H1 (cell line): ENCODE results near the gene CCT6A. TPM values are rescaled to one million over a fixed set of nuclear protein-coding genes. Genes with fewer than 3 reads are reported as not detected.

Experiments
- CTCF ChIA-PET: fragments of 300-600 bp; sonication (Branson Sonifier 250); formaldehyde crosslinking; loops from one replicate; lab custom pipeline; 2021; ENCODE audit not compliant: partially characterized antibody; lab: Charles Lee
- POLR2A ChIA-PET: fragments of 300-600 bp; sonication (Branson Sonifier 250); formaldehyde crosslinking; loops from one replicate; lab custom pipeline; 2021; ENCODE audit warnings: inconsistent platforms; ENCODE audit not compliant: partially characterized antibody; lab: Charles Lee
- DNase-seq, 2 experiments: peaks; one replicate each; pipeline versions ENCODE4 v3.0.0 to v3.0.0-alpha.2; 2010 to 2022; ENCODE audit warnings: low spot score in 2 of 2, low read depth in 1 of 2, mixed read lengths in 1 of 2
- FAIRE-seq: peaks from 2 replicates; lab custom pipeline; 2011; peaks lifted over from hg19 to GRCh38; lab: Jason Lieb, UNC
- H2AFZ ChIP-seq: 2 replicates; pipeline ENCODE4 v1.8.1; 2012; ENCODE audit warnings: low read length, inconsistent platforms
- H2AK5ac ChIP-seq: 2 replicates; pipeline ENCODE4 v1.6.1; 2013; ENCODE audit warnings: low read depth, low read length
- H2BK120ac ChIP-seq: replicated peaks from 2 replicates; pipeline ENCODE3; 2013; ENCODE audit warnings: low read depth, low read length, inconsistent platforms
- H2BK12ac ChIP-seq: 2 replicates; pipeline ENCODE4 v1.6.1; 2013; ENCODE audit warnings: low read depth, low read length
- H2BK15ac ChIP-seq: 2 replicates; pipeline ENCODE4 v1.6.1; 2013; ENCODE audit warnings: low read length
- H2BK20ac ChIP-seq: 2 replicates; pipeline ENCODE4 v1.6.1; 2013; ENCODE audit warnings: low read length
- H2BK5ac ChIP-seq: 2 replicates; pipeline ENCODE4 v1.6.1; 2013; ENCODE audit warnings: low read depth, low read length
- H3K14ac ChIP-seq: 2 replicates; pipeline ENCODE4 v1.6.1; 2013; ENCODE audit warnings: inconsistent platforms; ENCODE audit not compliant: insufficient read length
- H3K18ac ChIP-seq: 2 replicates; pipeline ENCODE4 v1.6.1; 2013; ENCODE audit warnings: low read length; ENCODE audit errors: extremely low read depth
- H3K23ac ChIP-seq: 2 replicates; pipeline ENCODE4 v1.6.1; 2013; ENCODE audit warnings: inconsistent platforms; ENCODE audit not compliant: insufficient read length
- H3K23me2 ChIP-seq: 2 replicates; pipeline ENCODE4 v1.6.1; 2013; ENCODE audit warnings: low read depth, low read length
- H3K27ac ChIP-seq: 2 replicates; pipeline ENCODE4 v1.6.1; 2011; ENCODE audit warnings: low read depth, low read length, inconsistent platforms
- H3K27me3 ChIP-seq, 4 experiments: replicated peaks in 1 of 4; 1 replicate in 1 of 4; 2 replicates in 3 of 4; pipeline versions ENCODE4 v1.6.1 to v1.8.1; 2011 to 2013; ENCODE audit warnings: low read length in 3 of 4, mild to moderate bottlenecking in 3 of 4, inconsistent platforms in 2 of 4, mixed read lengths in 2 of 4, moderate library complexity in 1 of 4; ENCODE audit not compliant: control insufficient read depth in 3 of 4, insufficient read depth in 3 of 4; ENCODE audit errors: extremely low read depth in 1 of 4
- H3K36me3 ChIP-seq, 4 experiments: 2 replicates each; pipeline versions ENCODE4 v1.6.1 to v1.8.1; 2011 to 2013; ENCODE audit warnings: mild to moderate bottlenecking in 4 of 4, low read length in 3 of 4, moderate library complexity in 2 of 4, control low read depth in 1 of 4, inconsistent platforms in 1 of 4; ENCODE audit not compliant: insufficient read depth in 4 of 4, control insufficient read depth in 2 of 4
- H3K4ac ChIP-seq: replicated peaks from 2 replicates; pipeline ENCODE3; 2013; ENCODE audit warnings: low read length, low read depth, mixed read lengths, inconsistent platforms; ENCODE audit not compliant: insufficient read length
- H3K4me1 ChIP-seq, 4 experiments: replicated peaks in 1 of 4; 1 replicate in 1 of 4; 2 replicates in 3 of 4; pipeline versions ENCODE4 v1.6.1 to v1.8.1; 2011 to 2013; ENCODE audit warnings: low read length in 3 of 4, inconsistent platforms in 2 of 4, mixed read lengths in 1 of 4; ENCODE audit not compliant: insufficient read depth in 4 of 4, control insufficient read depth in 3 of 4
- H3K4me2 ChIP-seq, 2 experiments: 2 replicates each; pipeline versions ENCODE4 v1.6.1 to v1.8.1; 2011 to 2013; ENCODE audit warnings: low read depth in 2 of 2, low read length in 2 of 2, control low read depth in 1 of 2, inconsistent platforms in 1 of 2, mild to moderate bottlenecking in 1 of 2; ENCODE audit not compliant: insufficient read depth in 1 of 2
- H3K4me3 ChIP-seq, 4 experiments: fragments of 200-600, 300-600 bp in 1 of 4; sonication (generic), shearing (Covaris generic), sonication (Bioruptor Twin) in 1 of 4; 2 replicates each; pipeline versions ENCODE4 v1.5.1 to v1.8.1; 2011 to 2016; ENCODE audit warnings: low read length in 4 of 4, low read depth in 3 of 4, control low read depth in 2 of 4, inconsistent platforms in 2 of 4, mild to moderate bottlenecking in 2 of 4, mixed read lengths in 1 of 4, moderate library complexity in 1 of 4; ENCODE audit not compliant: insufficient read depth in 2 of 4; ENCODE audit errors: extremely low read depth in 1 of 4
- H3K56ac ChIP-seq: replicated peaks from 2 replicates; pipeline ENCODE3; 2013; ENCODE audit warnings: low read depth, mild to moderate bottlenecking, mixed read lengths, low read length, inconsistent platforms; ENCODE audit not compliant: insufficient read length
- H3K79me1 ChIP-seq: 2 replicates; pipeline ENCODE4 v1.6.1; 2013; ENCODE audit warnings: low read depth, low read length, control low read depth
- H3K79me2 ChIP-seq, 2 experiments: 2 replicates each; pipeline versions ENCODE4 v1.6.1 to v1.8.1; 2012 to 2013; ENCODE audit warnings: low read length in 2 of 2, mild to moderate bottlenecking in 2 of 2, inconsistent platforms in 1 of 2; ENCODE audit not compliant: insufficient read depth in 2 of 2, control insufficient read depth in 1 of 2
- H3K9ac ChIP-seq, 4 experiments: replicated peaks in 1 of 4; 1 replicate in 1 of 4; 2 replicates in 3 of 4; pipeline versions ENCODE4 v1.6.1 to v1.8.1; 2011 to 2013; ENCODE audit warnings: low read depth in 3 of 4, low read length in 3 of 4, control low read depth in 2 of 4, mild to moderate bottlenecking in 2 of 4, moderate library complexity in 2 of 4, inconsistent platforms in 1 of 4; ENCODE audit errors: extremely low read depth in 1 of 4
- H3K9me3 ChIP-seq, 2 experiments: 2 replicates each; pipeline versions ENCODE4 v1.6.1 to v1.8.1; 2012 to 2013; ENCODE audit warnings: mild to moderate bottlenecking in 2 of 2, moderate library complexity in 2 of 2, control low read depth in 1 of 2, inconsistent platforms in 1 of 2, low read depth in 1 of 2, low read length in 1 of 2, mixed read lengths in 1 of 2; ENCODE audit not compliant: insufficient read depth in 2 of 2
- H4K20me1 ChIP-seq, 2 experiments: replicated peaks in 1 of 2; 2 replicates each; pipeline versions ENCODE3 to v1.8.1; 2011 to 2013; ENCODE audit warnings: inconsistent platforms in 2 of 2, low read length in 2 of 2, mild to moderate bottlenecking in 1 of 2; ENCODE audit not compliant: insufficient read depth in 2 of 2, control insufficient read depth in 1 of 2
- H4K5ac ChIP-seq: 2 replicates; pipeline ENCODE4 v1.6.1; 2013; ENCODE audit warnings: low read length, low read depth, mixed read lengths, inconsistent platforms; ENCODE audit not compliant: insufficient read length
- H4K8ac ChIP-seq: 2 replicates; pipeline ENCODE4 v1.8.0; 2013; ENCODE audit warnings: mild to moderate bottlenecking, moderate library complexity, low read length, inconsistent platforms; ENCODE audit not compliant: insufficient read depth; ENCODE audit errors: extremely low read depth
- H4K91ac ChIP-seq: replicated peaks from 2 replicates; pipeline ENCODE3; 2013; ENCODE audit warnings: low read length, mixed read lengths, inconsistent platforms; ENCODE audit not compliant: insufficient read length
- BACH1 ChIP-seq: IDR thresholded peaks from 2 replicates; pipeline ENCODE4 v1.6.1; 2012; ENCODE audit warnings: low read length, improper control_type of control experiment
- NANOG ChIP-seq: IDR thresholded peaks from 2 replicates; pipeline ENCODE4 v1.6.1; 2011; ENCODE audit warnings: low read length, low read depth, mild to moderate bottlenecking, inconsistent platforms; ENCODE audit not compliant: insufficient read depth, poor library complexity, severe bottlenecking
- POLR2A ChIP-seq, 2 experiments: IDR thresholded peaks; 1 replicate in 1 of 2; 2 replicates in 1 of 2; pipeline ENCODE4 v1.6.1; 2011; ENCODE audit warnings: low read depth in 2 of 2, low read length in 2 of 2, mild to moderate bottlenecking in 2 of 2; ENCODE audit errors: control extremely low read depth in 1 of 2
- WGBS, 2 experiments: shearing (Covaris generic) in 1 of 2; methylation state at CpG; one replicate each; pipeline versions ENCODE4 v1.1.6 to v1.1.7; 2013 to 2015; ENCODE audit warnings: low lambda C conversion rate in 2 of 2, mixed read lengths in 2 of 2, inconsistent platforms in 1 of 2, low coverage in 1 of 2, missing lambda C conversion rate in 1 of 2; ENCODE audit not compliant: insufficient replicate concordance in 2 of 2, insufficient coverage in 1 of 2, insufficient read length in 1 of 2; ENCODE audit errors: extremely low coverage in 1 of 2, missing lambda C conversion rate in 1 of 2; 5-methylcytosine and 5-hydroxymethylcytosine counted together
- polyA plus RNA-seq, 7 experiments: library from polyadenylated mRNA; depleted of rRNA in 3 of 7; stranded (reverse) in 5 of 7; unstranded in 2 of 7; fragments of >200 nt in 5 of 7; fragments of 200-250 nt in 2 of 7; gene quantifications; 1 replicate in 5 of 7; 2 replicates in 1 of 7; 4 replicates in 1 of 7; pipeline versions ENCODE4 v1.2.1 to v1.2.3, GENCODE V29; 2011 to 2013; ENCODE audit warnings: missing spikeins in 2 of 7, mixed read lengths in 2 of 7
- total RNA-seq: library from RNA; stranded (reverse); fragmentation: NEBNext Ultra II Directional; extraction: Animal tissue kit (Norgen Biotek cat#: 25700); gene quantifications from 2 replicates; pipeline ENCODE4 v1.2.1, GENCODE V29; 2021

Gene CCT6A
- total and polyA plus RNA-seq, 2 of the 8 experiments (the other 6 are each of a cell fraction or from before 2014, with no cell fraction given) = 201 to 272 TPM

DNA sequence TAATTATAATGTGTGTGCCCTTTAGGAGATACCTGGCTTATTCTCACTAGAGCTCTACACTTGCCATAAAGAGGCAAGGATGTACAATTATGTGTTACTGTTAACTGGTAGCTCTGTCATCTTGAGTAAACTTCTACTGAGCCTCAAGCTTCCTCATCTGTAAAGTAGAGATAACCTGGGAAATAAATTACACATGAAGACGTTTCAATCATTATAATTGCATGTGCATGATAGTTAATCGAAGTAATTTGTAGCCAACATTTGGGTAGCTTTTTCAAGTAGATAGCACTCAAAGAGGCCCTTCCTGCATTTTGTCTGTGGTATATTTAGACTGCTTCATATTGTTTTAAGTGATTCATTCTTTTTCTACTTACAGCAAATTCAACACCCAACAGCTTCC, 2.4 kb downstream of the CCT6A start:
- H2AFZ ChIP-seq = no peak overlapping the region
- no peak overlapping the region for H4K5ac ChIP-seq
- H4K8ac ChIP-seq = no peak overlapping the region
- no peaks in the 10 kb centered on the region for H3K9me3 ChIP-seq
- H3K79me1 ChIP-seq = peaks cover 2% of the 10 kb centered on the region; the same call in 1 of the 2 replicates
- H3K9ac ChIP-seq = no peak overlapping the region
- ChIA-PET POLR2A (interaction anchor here (1.2 to 44.4 kb wide), 5 partner anchors 9 to 30 kb away, joined by 4 to 869 read pairs (median 14); partner anchors contain the start of gene SUMF2), CTCF (no interaction called here)
- H3K27me3 ChIP-seq = no peaks in the 10 kb centered on the region
- no peak overlapping the region for H2BK120ac ChIP-seq
- H3K23me2 ChIP-seq = no peaks in the 10 kb centered on the region; the same call in 1 of the 2 replicates
- H2BK20ac ChIP-seq = no peak overlapping the region
- H3K4me1 ChIP-seq = peaks cover 0 to 11% (median 1%) of the 10 kb centered on the region in 4 experiments; a peak in 6 of 7 replicates
- FAIRE-seq (no peak), DNase-seq (no peak)
- no peak overlapping the region for H3K27ac ChIP-seq
- no peak for TF ChIP-seq BACH1
- TF ChIP-seq POLR2A (IDR thresholded peaks at IDR 0.05; ENCODE audit: control extremely low read depth in 1 of 2, low read depth in 2 of 2, low read length in 2 of 2) = peak in 1 of 2 experiments; percentile 56; a peak in 1 of 3 replicates
- no peak for TF ChIP-seq NANOG
- no peak overlapping the region for H2BK12ac ChIP-seq
- H3K23ac ChIP-seq = no peak overlapping the region
- no peak overlapping the region for H2BK15ac ChIP-seq
- peaks cover 28 to 65% (median 52%) of the 10 kb centered on the region in 4 experiments for H3K36me3 ChIP-seq
- peaks cover 7 to 58% of the 10 kb centered on the region in 2 experiments for H3K79me2 ChIP-seq
- WGBS, 2 experiments = 90% methylated on average over 2 of the region's 2 CpGs; no CpG with 5 or more reads in 1 of the 2 experiments
- H3K4ac ChIP-seq = no peak overlapping the region
- H3K14ac ChIP-seq = no peak overlapping the region
- peaks cover 0 to 3% of the 10 kb centered on the region in 2 experiments for H4K20me1 ChIP-seq
- no peak overlapping the region for H4K91ac ChIP-seq
- H3K4me2 ChIP-seq = no peak overlapping the region; a peak in 1 of 4 replicates
- no peak overlapping the region for H3K18ac ChIP-seq
- H3K56ac ChIP-seq = no peak overlapping the region
- no peak overlapping the region for H2AK5ac ChIP-seq
- no peak overlapping the region for H2BK5ac ChIP-seq
- H3K4me3 ChIP-seq = no peak overlapping the region
